Left lobe of liver (tissue), 2 donors: ENCODE measurements around the gene DKKL1. TPM values are rescaled to one million over a fixed set of nuclear protein-coding genes. Genes with fewer than 3 reads are reported as not detected.

Experiments
- ATAC-seq: fragments of 200-7000 bp; cut with Tn5 transposase; one replicate; pipeline ENCODE4 v1.9.1; 2020; ENCODE audit warnings: mild to moderate bottlenecking, moderate library complexity
- DNase-seq: peaks from one replicate; pipeline ENCODE4 v3.0.0-alpha.2; 2020; ENCODE audit warnings: low spot score
- total RNA-seq: library from RNA; stranded (reverse); gene quantifications from one replicate; pipeline ENCODE4 v1.2.1, GENCODE V29; 2021
- donor health status: DM: no; HTN: no; CAD: no; lungs with moderate emphysema.
- donor health status: DM: no; HTN: yes; CAD: no.

Gene DKKL1
- total RNA-seq, 1 donor from 2014 or later, result not detected

- peak; percentile 91 for ATAC-seq
- DNase-seq, result peak; percentile 74
Measured at GRCh38 chr19:49391581-49392399, 28.1 kb downstream of the DKKL1 start.

DNA sequence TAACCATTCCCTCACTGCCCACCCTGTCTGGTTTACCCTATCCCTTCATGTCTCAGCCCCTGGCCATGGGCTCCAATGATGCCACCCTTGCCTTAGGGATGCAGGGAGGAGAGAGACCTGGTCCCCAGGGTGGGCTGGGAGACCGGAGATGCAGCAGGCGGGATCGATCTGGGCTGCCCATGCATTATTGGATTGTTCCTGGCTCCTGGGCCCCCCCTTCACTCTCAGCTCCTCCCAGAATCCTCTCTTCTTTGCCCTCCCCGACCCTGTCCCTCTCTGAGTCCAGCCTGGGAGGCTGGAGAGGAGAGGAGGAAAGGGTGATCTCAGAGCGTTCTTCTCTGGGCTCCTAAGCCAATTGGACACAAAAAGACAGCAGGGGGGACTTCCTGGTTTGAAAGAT is 30.2 kb downstream of the DKKL1 start:
- ATAC-seq (no peak), DNase-seq (no peak)

DNA sequence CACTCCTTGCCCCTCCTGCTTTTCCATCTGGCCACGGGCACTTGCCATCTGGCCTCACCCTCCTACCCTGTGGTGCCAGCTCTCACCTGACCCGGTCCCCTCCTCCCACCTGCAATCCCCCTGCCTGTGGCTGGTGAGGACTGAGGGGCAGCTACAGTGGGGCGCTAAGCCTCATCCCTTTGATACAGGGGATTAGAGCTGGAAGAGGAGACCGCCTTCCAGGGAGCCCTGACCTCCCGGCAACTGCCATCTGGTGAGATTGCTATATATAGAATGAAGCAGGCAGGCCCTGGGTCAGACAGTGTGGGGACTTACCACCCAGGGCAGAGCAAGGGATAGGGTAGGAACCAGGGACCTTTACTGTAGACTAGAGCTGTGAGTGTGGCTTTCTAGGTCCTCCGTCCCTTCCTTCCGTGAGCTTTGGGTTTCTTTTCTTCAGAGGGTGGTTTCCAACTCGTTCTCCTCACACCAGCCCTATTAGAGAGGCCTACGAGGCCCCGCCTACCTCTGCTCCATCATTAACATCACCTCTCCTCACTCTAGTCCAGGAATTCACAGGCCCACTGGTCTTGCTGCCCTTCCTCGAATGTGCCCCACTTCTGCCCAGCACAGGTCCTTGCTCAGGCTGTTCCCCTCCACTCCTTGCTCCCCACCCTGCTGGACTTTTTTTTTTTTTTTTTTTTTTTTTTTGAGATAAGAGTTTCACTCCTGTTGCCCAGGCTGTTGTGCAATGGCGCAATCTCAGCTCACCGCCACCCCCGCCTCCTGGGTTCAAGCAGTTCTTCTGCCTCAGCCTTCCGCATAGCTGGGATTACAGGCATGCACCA is 32.1 kb downstream of the DKKL1 start:
- ATAC-seq, result no peak

GRCh38 chr19:49396738-49397505 is 33.2 kb downstream of the DKKL1 start:
- DNase-seq (no peak), ATAC-seq (no peak)

More for the DNA sequence above, 32.1 kb downstream of the DKKL1 start:
- no peak for DNase-seq

DNA sequence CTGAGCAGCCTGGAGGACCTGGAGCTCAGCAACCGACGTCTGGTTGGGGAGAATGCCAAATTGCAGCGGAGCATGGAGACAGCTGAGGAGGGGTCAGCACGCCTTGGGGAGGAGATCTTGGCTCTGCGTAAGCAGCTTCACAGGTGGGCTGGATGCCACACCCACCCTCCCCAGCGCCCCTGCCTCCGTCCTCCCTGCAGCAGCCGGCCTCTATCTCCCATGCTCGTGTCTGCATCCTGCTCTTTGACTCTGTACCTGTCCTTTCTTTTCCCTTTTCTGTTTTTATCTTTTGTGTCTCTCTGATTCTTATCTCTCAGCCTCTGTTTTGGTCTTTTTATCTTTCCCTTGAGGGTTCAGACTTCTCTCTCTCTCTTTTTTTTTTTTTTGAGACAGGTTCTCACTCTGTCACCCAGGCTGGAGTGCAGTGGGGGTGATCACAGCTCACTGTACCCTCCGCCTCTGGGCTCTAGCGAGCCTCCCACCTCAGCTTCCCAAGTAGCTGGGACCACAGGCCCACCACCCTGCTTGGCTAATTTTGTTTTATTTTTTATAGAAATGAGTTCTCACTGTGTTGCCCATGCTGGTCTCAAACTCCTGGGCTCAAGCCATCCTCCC is 34.4 kb downstream of the DKKL1 start:
- no peak for DNase-seq
- ATAC-seq, result no peak

DNA sequence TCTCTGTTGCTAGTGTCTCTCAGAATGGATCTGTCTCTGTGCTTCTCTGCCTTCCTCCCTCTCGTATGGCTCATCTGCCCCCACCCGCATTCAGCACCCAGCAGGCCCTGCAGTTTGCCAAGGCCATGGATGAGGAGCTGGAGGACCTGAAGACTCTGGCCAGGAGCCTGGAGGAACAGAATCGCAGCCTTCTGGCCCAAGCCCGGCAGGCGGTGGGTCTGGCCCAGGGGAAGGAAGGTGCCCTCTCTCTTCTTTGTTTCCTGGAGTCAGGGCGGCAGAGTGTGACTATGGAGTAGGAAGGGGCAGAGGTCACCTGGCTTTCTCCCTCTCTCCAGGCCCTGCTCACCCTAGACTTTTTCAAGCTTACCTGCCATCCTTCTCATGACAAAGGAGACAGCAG is 35.3 kb downstream of the DKKL1 start:
- DNase-seq (no peak), ATAC-seq (no peak)

GRCh38 chr19:49400029-49400428 is 36.4 kb downstream of the DKKL1 start:
- ATAC-seq (peak; percentile 53), DNase-seq (no peak)

DNA sequence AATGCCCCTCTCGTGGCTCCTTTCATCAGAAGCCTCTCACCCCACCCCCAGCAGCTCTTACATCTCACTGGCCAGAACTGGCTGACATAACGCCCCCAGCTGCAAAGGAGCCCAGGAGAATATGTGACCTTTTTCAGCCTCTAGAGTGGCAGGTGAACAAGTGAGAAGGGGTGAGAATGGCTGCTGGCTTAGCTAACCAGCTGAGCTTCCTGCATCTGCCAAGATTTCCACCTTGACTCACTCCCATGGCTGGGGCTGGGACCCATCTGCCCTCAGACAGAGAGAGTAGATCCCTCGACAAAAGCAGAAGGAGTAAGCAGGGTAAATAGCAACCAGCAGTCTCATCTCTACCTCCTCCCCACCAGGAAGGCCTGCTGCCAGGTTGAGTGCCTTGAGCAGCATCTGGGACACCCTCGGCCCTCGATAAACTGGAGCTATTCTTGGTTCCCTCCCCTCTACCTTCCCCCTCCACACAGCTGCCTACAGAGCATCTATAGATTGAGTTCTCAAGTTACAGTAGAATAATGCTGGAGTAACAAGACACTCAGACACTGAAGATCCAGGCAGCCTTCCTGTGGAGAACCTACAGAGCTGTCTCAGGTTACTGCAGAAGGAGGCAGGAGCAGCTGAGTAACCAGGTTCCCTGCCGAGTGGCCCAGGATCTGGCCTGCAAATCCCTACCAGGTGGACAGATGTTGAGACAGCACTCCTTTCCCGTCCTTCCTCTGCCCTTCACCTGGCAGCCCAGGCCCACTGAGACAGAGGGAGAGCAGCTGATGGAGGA is 39.9 kb downstream of the DKKL1 start:
- DNase-seq, result no peak
- no peak for ATAC-seq

DNA sequence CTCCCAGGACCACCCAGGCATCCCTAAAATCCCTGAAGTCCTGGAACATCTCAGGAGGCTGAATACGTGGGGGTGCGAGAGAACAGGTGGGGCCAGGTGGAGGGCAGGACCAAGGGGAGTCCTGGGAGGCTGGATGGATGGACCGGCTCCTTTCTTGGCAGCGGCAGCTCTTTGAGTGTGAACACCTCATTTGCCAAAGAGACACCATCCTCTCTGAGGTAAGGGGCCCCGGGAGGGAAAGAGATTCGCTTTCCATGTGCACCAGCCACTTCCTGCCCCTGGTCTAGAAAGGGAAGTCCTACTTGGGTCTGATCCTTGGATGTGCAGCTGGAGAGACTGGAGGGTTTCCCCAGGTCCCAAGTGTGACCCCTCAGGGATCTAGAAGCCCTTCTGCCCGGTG is 43.4 kb downstream of the DKKL1 start:
- DNase-seq (no peak), ATAC-seq (no peak)

DNA sequence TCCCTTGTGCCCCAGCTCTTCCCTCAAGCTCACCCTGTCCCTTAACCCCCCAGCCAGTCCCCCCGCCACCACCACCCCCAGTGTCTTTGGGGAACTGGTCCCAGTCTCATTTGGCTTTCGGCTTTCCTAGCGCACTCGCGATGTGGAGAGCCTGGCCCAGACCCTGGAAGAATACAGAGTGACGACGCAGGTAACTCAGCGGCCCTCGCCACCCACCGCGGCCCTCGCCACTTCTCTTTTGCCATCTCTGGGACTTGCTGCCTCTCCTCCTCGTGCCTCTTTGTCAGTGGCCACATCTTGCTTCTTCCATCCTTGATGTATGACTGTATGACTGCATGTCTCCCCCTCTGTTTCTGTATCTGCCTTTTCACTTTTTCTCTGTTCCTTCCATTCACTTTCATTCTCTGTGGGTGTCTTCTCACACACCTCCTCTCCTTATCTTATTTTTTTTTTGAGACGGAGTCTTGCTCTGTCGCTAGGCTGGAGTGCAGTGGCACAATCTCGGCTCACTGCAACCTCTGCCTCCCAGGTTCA is 43.9 kb downstream of the DKKL1 start:
- ATAC-seq (no peak), DNase-seq (no peak)

GRCh38 chr19:49408816-49409440 is 45.3 kb downstream of the DKKL1 start:
- no peak for DNase-seq
- no peak for ATAC-seq

GRCh38 chr19:49409441-49410029 is 45.9 kb downstream of the DKKL1 start:
- ATAC-seq, result no peak
- DNase-seq, result no peak

DNA sequence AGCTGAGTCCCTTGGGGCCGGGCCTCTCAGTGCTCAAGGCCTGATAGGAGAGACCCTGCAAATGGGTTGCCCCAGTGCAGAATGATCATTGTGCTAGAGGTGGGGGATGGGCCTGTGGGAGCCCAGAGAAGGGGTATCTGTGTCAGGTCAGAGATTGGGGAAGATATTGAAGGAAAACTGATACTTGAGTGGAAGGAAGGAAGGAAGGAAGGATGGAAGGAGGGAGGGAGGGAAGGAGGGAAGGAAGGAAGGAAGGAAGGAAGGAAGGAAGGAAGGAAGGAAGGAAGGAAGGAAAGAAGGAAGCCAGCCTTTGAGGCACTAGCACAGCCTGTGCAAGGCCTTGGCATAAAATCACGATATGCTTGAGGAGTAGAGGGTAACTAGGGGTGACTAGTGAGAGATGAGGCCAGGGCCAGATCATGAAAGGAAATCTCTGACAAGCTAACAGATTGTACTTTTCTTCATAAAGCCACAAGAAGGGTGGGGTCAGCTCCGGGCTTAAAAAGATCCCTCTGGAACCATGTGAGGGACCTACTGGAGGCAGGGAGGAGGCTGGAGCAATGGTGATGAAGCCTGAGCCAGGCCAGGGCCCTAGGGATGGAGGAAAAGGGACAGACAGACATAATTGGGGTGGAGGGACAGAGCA is 48.1 kb downstream of the DKKL1 start:
- no peak for DNase-seq
- ATAC-seq, result no peak

GRCh38 chr19:49413348-49413747 is 49.7 kb downstream of the DKKL1 start:
- DNase-seq (no peak), ATAC-seq (no peak)

DNA sequence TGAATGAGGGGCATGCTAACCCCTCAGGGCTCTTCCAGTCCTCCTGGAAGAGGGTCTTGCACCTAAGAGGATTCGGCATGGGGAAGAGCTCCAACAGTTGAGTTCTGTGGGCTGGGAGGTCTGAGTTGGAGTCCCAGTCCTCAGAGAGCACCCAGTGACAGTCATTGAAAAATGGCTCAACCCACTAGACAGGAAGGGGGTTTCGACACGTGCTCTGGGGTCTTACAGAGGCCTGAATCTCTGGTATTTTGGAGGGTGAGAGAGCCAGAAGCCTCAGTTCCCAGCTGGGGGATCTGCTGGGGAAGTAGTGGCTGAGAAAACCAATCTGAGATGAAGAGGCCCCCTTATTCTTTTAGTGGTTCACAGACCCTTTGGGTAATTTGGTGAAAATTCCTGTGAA is 50.6 kb downstream of the DKKL1 start:
- DNase-seq, result no peak
- no peak for ATAC-seq

DNA sequence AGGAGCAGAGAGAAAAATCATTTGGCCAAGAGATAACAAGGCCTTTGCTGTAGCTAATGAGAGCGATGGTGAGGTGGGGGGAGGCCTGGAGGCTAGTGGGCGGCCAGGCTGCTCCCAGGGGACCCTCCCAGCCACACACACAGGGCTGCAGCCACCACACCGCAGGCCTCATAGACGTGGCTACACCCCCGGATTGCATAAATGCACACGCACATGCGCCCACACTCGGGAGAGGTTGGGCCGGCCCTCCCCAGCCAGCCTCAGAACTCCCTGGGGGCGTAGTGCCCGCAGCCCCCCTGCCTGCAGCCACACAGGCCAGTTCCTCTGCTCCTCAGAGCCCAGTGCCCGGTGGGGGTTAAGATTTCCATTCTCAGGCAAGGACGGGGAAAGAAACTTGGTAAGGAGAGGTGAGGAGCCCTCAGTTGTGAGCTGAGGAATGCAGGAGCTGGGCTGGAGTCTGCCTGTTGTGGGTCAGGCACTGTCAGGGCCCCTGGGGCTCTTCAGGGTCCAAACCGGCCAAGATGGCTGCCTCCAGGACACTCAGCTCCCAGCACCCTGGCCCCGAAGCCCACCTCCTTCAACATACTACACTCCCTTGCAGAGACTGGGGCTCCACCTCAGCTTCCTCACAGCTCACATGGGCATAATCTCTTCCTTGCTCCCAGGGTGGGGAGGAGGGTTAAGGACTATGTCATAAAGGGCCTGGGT is 51.6 kb downstream of the DKKL1 start:
- ATAC-seq, result no peak

DNA sequence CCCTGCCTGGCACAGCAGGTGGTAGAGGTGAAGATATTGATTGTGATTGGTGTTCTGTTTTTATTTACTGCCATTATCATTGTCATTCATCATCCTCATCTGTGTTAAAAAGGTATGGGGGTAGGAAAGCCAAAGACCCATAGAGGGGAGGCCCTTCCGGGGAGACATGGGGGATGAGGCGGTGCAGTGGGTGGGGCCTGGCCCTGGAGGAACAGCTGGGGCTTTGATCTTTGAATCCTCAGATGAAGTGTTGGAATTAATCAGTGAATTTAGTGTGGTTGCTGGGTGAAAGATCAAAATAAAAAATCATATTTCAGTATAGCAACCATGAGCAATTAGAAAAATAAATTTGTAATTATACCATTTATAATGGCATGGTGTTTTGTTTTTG is 52.1 kb downstream of the DKKL1 start:
- DNase-seq (no peak), ATAC-seq (no peak)

More for the DNA sequence above, 51.6 kb downstream of the DKKL1 start:
- no peak for DNase-seq

DNA sequence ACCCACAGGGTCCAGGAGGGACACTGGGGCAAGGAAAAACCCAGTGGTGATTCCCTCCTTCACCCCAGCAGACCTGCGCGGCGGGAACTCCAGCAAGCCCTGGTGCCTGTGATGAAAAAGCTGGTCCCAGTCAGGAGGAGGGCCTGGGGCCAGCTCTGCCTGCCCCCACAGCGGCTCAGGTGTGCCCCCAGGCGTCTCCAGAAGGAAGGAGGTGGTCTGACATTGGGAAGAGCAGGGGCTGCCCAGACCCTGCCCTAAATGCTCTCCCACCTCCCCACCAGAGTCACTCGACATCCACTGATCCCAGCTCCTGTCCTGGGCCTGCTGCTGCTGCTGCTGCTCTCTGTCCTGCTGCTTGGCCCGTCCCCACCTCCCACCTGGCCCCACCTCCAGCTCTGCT is 53.4 kb downstream of the DKKL1 start:
- no peak for ATAC-seq

More for the DNA sequence above, 53.4 kb downstream of the DKKL1 start:
- DNase-seq, result no peak
